Hepatocyte (in vitro differentiated cells): ENCODE measurements around the gene ACADVL. TPM values are rescaled to one million over a fixed set of nuclear protein-coding genes. Genes with fewer than 3 reads are reported as not detected.
A peak's percentile ranks its signal among the peaks of the same experiment; 100 is the strongest.

Experiments used
- DNase-seq: peaks from one replicate; pipeline ENCODE4 v3.0.0-alpha.2; 2016; ENCODE audit warnings: low spot score
- H2AFZ ChIP-seq: fragments of 200-600 bp; sonication (generic); 2 replicates; pipeline ENCODE4 v1.6.0; 2016; ENCODE audit warnings: antibody characterized with exemption, mild to moderate bottlenecking
- H3K27ac ChIP-seq: fragments of 200-600 bp; sonication (generic); 2 replicates; pipeline ENCODE4 v1.5.1; 2016; ENCODE audit warnings: mild to moderate bottlenecking
- H3K27me3 ChIP-seq: fragments of 200-600 bp; sonication (generic); 2 replicates; pipeline ENCODE4 v1.6.1; 2016
- H3K36me3 ChIP-seq: fragments of 200-600 bp; sonication (generic); replicated peaks from 2 replicates; pipeline ENCODE4 v1.5.1; 2016; ENCODE audit warnings: low read depth; ENCODE audit not compliant: insufficient read depth
- H3K4me1 ChIP-seq: fragments of 200-600 bp; sonication (generic); 2 replicates; pipeline ENCODE4 v1.5.1; 2016; ENCODE audit warnings: mild to moderate bottlenecking, moderate library complexity; ENCODE audit not compliant: insufficient read depth
- H3K4me2 ChIP-seq: fragments of 200-600 bp; sonication (generic); 2 replicates; pipeline ENCODE4 v1.6.0; 2016
- H3K4me3 ChIP-seq: fragments of 200-600 bp; sonication (generic); 2 replicates; pipeline ENCODE4 v1.5.1; 2016; ENCODE audit warnings: mild to moderate bottlenecking
- H3K79me2 ChIP-seq: fragments of 200-600 bp; sonication (generic); 2 replicates; pipeline ENCODE4 v1.6.0; 2017; ENCODE audit warnings: mild to moderate bottlenecking
- H3K9me2 ChIP-seq: fragments of 200-600 bp; sonication (generic); replicated peaks from 2 replicates; pipeline ENCODE4 v1.6.0; 2017; ENCODE audit warnings: mild to moderate bottlenecking; ENCODE audit not compliant: insufficient read depth
- H3K9me3 ChIP-seq: fragments of 200-600 bp; sonication (generic); 2 replicates; pipeline ENCODE4 v1.5.1; 2016; ENCODE audit warnings: low read depth, mild to moderate bottlenecking
- H4K20me1 ChIP-seq: fragments of 200-600 bp; sonication (generic); 2 replicates; pipeline ENCODE4 v1.6.0; 2016; ENCODE audit warnings: mild to moderate bottlenecking; ENCODE audit not compliant: insufficient read depth, poor library complexity, severe bottlenecking
- CTCF ChIP-seq: fragments of 200-600 bp; sonication (generic); IDR thresholded peaks from 2 replicates; pipeline ENCODE4 v1.5.1; 2016; ENCODE audit warnings: antibody characterized with exemption, mild to moderate bottlenecking; ENCODE audit not compliant: poor library complexity
- EZH2 ChIP-seq: fragments of 200-600 bp; sonication (generic); IDR thresholded peaks from 2 replicates; pipeline ENCODE4 v1.6.1; 2016; ENCODE audit warnings: antibody characterized with exemption, mild to moderate bottlenecking, borderline replicate concordance
- EZH2phosphoT487 ChIP-seq: fragments of 200-600 bp; sonication (generic); IDR thresholded peaks from one replicate; pipeline ENCODE4 v1.6.1; 2018; ENCODE audit warnings: antibody characterized with exemption, mild to moderate bottlenecking, low read depth, moderate library complexity; ENCODE audit not compliant: unreplicated experiment, severe bottlenecking
- WGBS: methylation state at CpG from one replicate; pipeline ENCODE4 v1.1.6; 2016; ENCODE audit warnings: low lambda C conversion rate; ENCODE audit errors: missing lambda C conversion rate; 5-methylcytosine and 5-hydroxymethylcytosine counted together
- polyA plus RNA-seq: library from polyadenylated mRNA; unstranded; fragments of >200 nt; fragmentation: Nextera tagmentation; extraction: Ambion mirVana; gene quantifications from 2 replicates; pipeline ENCODE4 v1.2.1, GENCODE V29; 2016
- total RNA-seq: library from RNA; depleted of rRNA; stranded (reverse); fragments of >200 nt; gene quantifications from 2 replicates; pipeline ENCODE4 v1.2.3, GENCODE V29; 2014

The ACADVL gene
- total and polyA plus RNA-seq, 2 experiments from 2014 or later: 469 to 1,250 TPM

- no peak for DNase-seq
- no peaks in the 10 kb centered on the region for H3K27me3 ChIP-seq
- no peaks in the 10 kb centered on the region for H3K36me3 ChIP-seq
- no peak overlapping the region for H3K4me3 ChIP-seq
- TF ChIP-seq EZH2: no peak
- TF ChIP-seq EZH2phosphoT487: no peak
- no peak for TF ChIP-seq CTCF
- peak overlapping the region; percentile 54 for H2AFZ ChIP-seq
- no peaks in the 10 kb centered on the region for H4K20me1 ChIP-seq
- H3K9me3 ChIP-seq: no peaks in the 10 kb centered on the region
- WGBS: 20% methylated on average over 12 of the region's 12 CpGs
- H3K27ac ChIP-seq: peak overlapping the region; percentile 99
- peak overlapping the region; percentile 80 for H3K4me2 ChIP-seq
- H3K79me2 ChIP-seq: peaks cover 38% of the 10 kb centered on the region
- H3K4me1 ChIP-seq: peaks cover 39% of the 10 kb centered on the region
- H3K9me2 ChIP-seq: no peaks in the 10 kb centered on the region
These were observed 418 bp upstream of the ACADVL start for GRCh38 chr17:7219229-7219811.

DNA sequence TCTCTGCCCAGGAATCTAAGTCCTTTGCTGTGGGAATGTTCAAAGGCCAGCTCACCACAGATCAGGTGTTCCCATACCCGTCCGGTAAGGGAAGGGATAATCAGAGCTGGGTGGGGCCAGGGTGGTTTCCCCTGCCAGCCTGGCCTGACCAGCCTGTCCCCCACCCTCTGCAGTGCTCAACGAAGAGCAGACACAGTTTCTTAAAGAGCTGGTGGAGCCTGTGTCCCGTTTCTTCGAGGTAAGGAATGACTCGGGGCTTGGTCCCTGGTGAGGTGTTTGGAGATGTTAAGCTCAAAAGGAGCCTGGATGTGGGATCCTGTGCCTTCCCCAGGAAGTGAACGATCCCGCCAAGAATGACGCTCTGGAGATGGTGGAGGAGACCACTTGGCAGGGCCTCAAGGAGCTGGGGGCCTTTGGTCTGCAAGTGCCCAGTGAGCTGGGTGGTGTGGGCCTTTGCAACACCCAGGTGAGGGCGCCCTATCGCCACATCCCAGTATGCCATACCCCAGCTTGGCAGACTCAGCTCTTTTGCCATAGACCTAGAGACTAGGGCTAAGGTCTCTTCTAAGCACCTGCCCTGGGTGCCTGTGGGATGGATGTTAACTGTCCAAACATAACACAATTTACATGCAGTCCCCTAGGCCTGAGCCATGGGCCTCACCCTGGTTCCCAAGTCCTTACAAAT is 997 bp downstream of the ACADVL start:
- no peaks in the 10 kb centered on the region for H3K27me3 ChIP-seq
- no peaks in the 10 kb centered on the region for H3K36me3 ChIP-seq
- no peak overlapping the region for H2AFZ ChIP-seq
- TF ChIP-seq CTCF (peak; percentile 45), EZH2 (no peak)
- no peaks in the 10 kb centered on the region for H3K9me3 ChIP-seq
- peaks cover 32% of the 10 kb centered on the region for H3K4me1 ChIP-seq
- peak overlapping the region; percentile 47 for H3K4me3 ChIP-seq
- peak; percentile 77 for DNase-seq
- H3K9me2 ChIP-seq: no peaks in the 10 kb centered on the region
- WGBS: 41% methylated on average over 11 of the region's 11 CpGs
- peaks cover 38% of the 10 kb centered on the region for H3K79me2 ChIP-seq
- H3K27ac ChIP-seq: peak overlapping the region; percentile 99
- no peaks in the 10 kb centered on the region for H4K20me1 ChIP-seq
- peak overlapping the region; percentile 80 for H3K4me2 ChIP-seq

- H3K9me2 ChIP-seq: no peaks in the 10 kb centered on the region
- H3K9me3 ChIP-seq: no peaks in the 10 kb centered on the region
- DNase-seq: no peak
- H3K4me3 ChIP-seq: no peak overlapping the region
- H2AFZ ChIP-seq: no peak overlapping the region
- peak overlapping the region; percentile 99 for H3K27ac ChIP-seq
- no peaks in the 10 kb centered on the region for H3K36me3 ChIP-seq
- TF ChIP-seq CTCF: no peak
- TF ChIP-seq EZH2phosphoT487: no peak
- no peak for TF ChIP-seq EZH2
- peaks cover 38% of the 10 kb centered on the region for H3K79me2 ChIP-seq
- H3K4me2 ChIP-seq: peak overlapping the region; percentile 80
- no peaks in the 10 kb centered on the region for H3K27me3 ChIP-seq
- H4K20me1 ChIP-seq: no peaks in the 10 kb centered on the region
- H3K4me1 ChIP-seq: peaks cover 31% of the 10 kb centered on the region
- 90% methylated on average over 10 of the region's 10 CpGs for whole genome bisulfite sequencing
These were observed 1.7 kb downstream of the ACADVL start for GRCh38 chr17:7221278-7222092.
